Measurements from ENCODE around the gene IGHMBP2.

DNA sequence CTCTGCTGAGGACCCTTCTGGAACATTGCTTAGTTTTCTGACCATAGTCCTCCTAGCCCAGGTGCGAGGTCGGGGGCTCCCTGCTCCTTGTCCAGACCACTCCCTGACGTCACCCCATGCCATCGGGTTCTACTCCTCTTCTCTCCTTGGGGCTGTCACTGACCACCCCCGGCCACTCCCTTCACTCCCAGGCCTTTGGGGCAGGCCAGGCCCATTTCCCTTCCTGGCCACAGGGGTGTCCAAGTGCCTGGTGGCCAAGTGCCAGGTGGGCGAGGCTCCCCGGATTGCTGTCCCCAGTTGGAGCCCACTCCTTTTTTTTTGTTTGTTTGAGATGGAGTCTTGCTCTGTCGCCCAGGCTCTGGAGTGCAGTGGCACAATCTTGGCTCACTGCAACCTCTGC lies 57.6 kb downstream of the IGHMBP2 start:
- no peak for TF ChIP-seq CTCF (IDR thresholded peaks at IDR 0.05; ENCODE audit: borderline replicate concordance, extremely low read depth, low read length, poor library complexity, severe bottlenecking)
- TF ChIP-seq EZH2 (IDR thresholded peaks at IDR 0.05; ENCODE audit: borderline replicate concordance, low read depth, low read length, severe bottlenecking): no peak

Data from DND-41 (cell line).